ENCODE data around the gene CPSF4L. TPM values are rescaled to one million over a fixed set of nuclear protein-coding genes. Genes with fewer than 3 reads are reported as not detected.

CPSF4L gene
- total RNA-seq, 2 donors from 2014 or later = not detected

GRCh38 chr17:73199751-73200317 is 61.8 kb downstream of the CPSF4L start:
- TF ChIP-seq CTCF (IDR thresholded peaks at IDR 0.05) = no peak
- no peak for DNase-seq
- Histone ChIP-seq H3K4me1 (peaks cover 4% of the 10 kb centered on the region), H3K27me3 (no peaks in the 10 kb centered on the region), H3K36me3 (peaks cover 31% of the 10 kb centered on the region), H3K27ac (no peak overlapping the region), H3K9ac (ENCODE audit: low read depth in 2 of 2, low read length in 2 of 2) (no peak overlapping the region), H3K4me3 (no peak overlapping the region), H3K9me3 (no peaks in the 10 kb centered on the region)
- intact Hi-C loops (cut with DNase I) = loop anchor here (5.0 kb wide), 1 partner anchor 32 kb away; a partner anchor contains a TSS

- H3K36me3 ChIP-seq = peaks cover 31% of the 10 kb centered on the region
- no peak overlapping the region for H3K4me3 ChIP-seq
- H3K27me3 ChIP-seq = no peaks in the 10 kb centered on the region
- TF ChIP-seq CTCF (IDR thresholded peaks at IDR 0.05) = no peak
- H3K9ac ChIP-seq (ENCODE audit: low read depth in 2 of 2, low read length in 2 of 2) = no peak overlapping the region
- DNase-seq = no peak
- H3K27ac ChIP-seq = no peak overlapping the region
- intact Hi-C loops (cut with DNase I) = loop anchor here (5.0 kb wide), 1 partner anchor 33 kb away; a partner anchor contains a TSS
- peaks cover 3% of the 10 kb centered on the region for H3K4me1 ChIP-seq
- H3K9me3 ChIP-seq = no peaks in the 10 kb centered on the region
Observed at GRCh38 chr17:73198930-73199260, 62.8 kb downstream of the CPSF4L start.

Other genes with a start within 250 kb of the CPSF4L start
- gene SLC39A11, start 169.2 kb downstream of the CPSF4L start, total RNA-seq = 10 to 100 TPM; 57.7 to 60.0 TPM
- under 1 TPM; 0.74 to 0.90 TPM for gene SSTR2, start 96.9 kb downstream of the CPSF4L start, total RNA-seq
- gene COG1, start 68.8 kb downstream of the CPSF4L start, total RNA-seq = 10 to 100 TPM; 41.0 to 41.2 TPM
- gene CDC42EP4, start 50.1 kb upstream of the CPSF4L start, total RNA-seq = 10 to 100 TPM; 52.8 to 65.3 TPM

All from colonic mucosa (tissue), 4 donors.